ENCODE data around the gene OR4P4.

The OR4P4 gene

GRCh38 chr11:55634813-55635212 lies at the start of gene OR4P4:
TSS of gene OR4P4 (plus strand) at chr11:55635113.
- DNase-seq, result no peak

- DNase-seq, result no peak
Observed at GRCh38 chr11:55607545-55607944, 27.4 kb upstream of the OR4P4 start, which contains the start of gene OR4C11. TSS of gene OR4C11 (minus strand) at chr11:55607645. CDS start at chr11:55604373, 3,272 bp downstream.

GRCh38 chr11:55624531-55624930 lies 10.4 kb upstream of the OR4P4 start:
- no peak for DNase-seq

GRCh38 chr11:55648027-55648426 lies 13.1 kb downstream of the OR4P4 start, which contains the start of gene OR4S2:
TSS of gene OR4S2 (plus strand) at chr11:55648327. CDS start at chr11:55650904, 2,577 bp downstream.
- no peak for DNase-seq

GRCh38 chr11:55652560-55652959 lies 17.6 kb downstream of the OR4P4 start:
- DNase-seq, result no peak

- no peak for DNase-seq
Observed at GRCh38 chr11:55655096-55655495, 20.2 kb downstream of the OR4P4 start.

- DNase-seq, result no peak
Observed at GRCh38 chr11:55658031-55658573, 23.2 kb downstream of the OR4P4 start.

GRCh38 chr11:55658608-55659007 lies 23.7 kb downstream of the OR4P4 start:
- DNase-seq, result no peak

- DNase-seq, result no peak
Observed at GRCh38 chr11:55661901-55662300, 27.0 kb downstream of the OR4P4 start, which contains the start of gene OR4C6. TSS of gene OR4C6 (plus strand) at chr11:55662201. CDS start at chr11:55665167, 2,966 bp downstream.

GRCh38 chr11:55669376-55669775 lies 34.5 kb downstream of the OR4P4 start:
- no peak for DNase-seq

- DNase-seq, result no peak
Observed at GRCh38 chr11:55673860-55674259, 38.9 kb downstream of the OR4P4 start.

Data from SW 1271 (cell line).